Heart left ventricle (tissue), 13 donors: Measurements from ENCODE around the gene MGAT4A.

Experiments used
- CTCF ChIP-seq, 12 donors: fragments of 200-600 bp; sonication (generic) in 4 of 12; IDR thresholded peaks; one replicate each; pipeline versions ENCODE4 v1.5.0 to v1.8.0; 2018 to 2022; ENCODE audit warnings: antibody characterized with exemption in 12 of 12, mild to moderate bottlenecking in 5 of 12
- POLR2A ChIP-seq, 2 donors: fragments of 450-650 bp; IDR thresholded peaks; one replicate each; pipeline ENCODE4 v1.6.1; 2017; ENCODE audit warnings: antibody characterized with exemption in 2 of 2, mild to moderate bottlenecking in 2 of 2, moderate library complexity in 2 of 2
- donor health status: ischemic (EF 13 %, LVEDD 7.1; RV severe dilation, severe dysfunction).
- donor health status: DM: no; HTN: yes; CAD: no.
- donor health status: DM: no; HTN: no; CAD: no.
- donor health status: ischemic (EF 25% LVEDD 6.9; RV normal size, moderate dysfunction).
- donor health status: ischemic (EF 25% LVEDD 5.7; RV mildly dilated, moderate dysfunction).
- donor health status: ischemic (EF 35%, LVEDD 5.7; RV mildly dilated, moderate dysfunction).
- donor health status: nonischemic (EF 11% LVEDD 7.7; RV severe dilation, severe dysfunction).
- donor health status: DM: yes; HTN: yes; CAD: no.
- donor health status: PGD.
- donor health status: ischemic (EF 29% LVEDD 5.4; RV normal size, mild dysfunction).
- donor health status: nonischemic (EF 23%, LVEDD 6.1; RV moderate dilation, normal function).

DNA sequence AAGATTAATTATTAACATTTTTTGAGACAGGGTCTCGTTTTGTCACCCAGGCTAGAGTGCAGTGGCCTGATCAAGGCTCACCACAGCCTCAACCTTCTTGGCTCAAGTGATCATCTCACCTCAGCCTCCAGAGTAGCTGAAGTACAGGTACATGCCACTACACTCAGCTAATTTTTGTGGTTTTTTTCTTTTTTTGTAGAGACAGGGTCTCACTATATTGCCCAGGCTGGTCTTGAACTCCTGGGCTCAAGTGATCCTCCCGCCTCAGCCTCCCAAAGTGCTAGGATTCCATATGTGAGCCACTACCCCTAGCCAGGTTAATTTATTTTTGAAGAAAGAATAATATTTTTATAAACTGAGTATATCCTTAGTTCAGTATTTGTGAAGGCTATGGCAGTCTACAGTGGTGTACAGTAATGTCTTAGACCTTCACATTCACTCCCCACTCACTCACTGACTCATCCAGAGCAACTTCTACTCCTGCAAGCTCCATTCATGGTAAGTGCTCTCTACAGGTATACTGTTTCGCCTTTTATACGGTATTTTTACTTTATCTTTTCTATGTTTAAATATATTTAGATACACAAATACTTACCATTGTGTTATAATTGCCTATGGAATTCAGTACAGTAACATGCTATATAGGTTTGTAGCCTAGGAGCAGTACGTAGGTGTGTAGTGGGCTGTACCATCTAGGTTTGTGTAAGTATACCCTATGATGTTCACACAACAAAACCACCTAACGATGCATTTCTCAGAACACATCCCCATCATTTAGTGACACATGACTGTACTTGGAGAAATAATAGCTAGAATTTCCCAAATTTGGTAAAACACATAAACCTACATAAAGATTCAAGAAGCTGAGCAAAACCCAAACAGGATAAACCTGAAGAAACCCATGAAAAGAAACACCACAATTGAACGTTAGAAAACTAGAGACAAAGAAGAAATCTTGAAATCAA is 38.6 kb downstream of the MGAT4A start:
- TF ChIP-seq CTCF (IDR thresholded peaks at IDR 0.05) = no peak
- no peak for TF ChIP-seq POLR2A (IDR thresholded peaks at IDR 0.05)
